ENCODE measurements around the gene KANK4.

- no peak for TF ChIP-seq TAF1 (IDR thresholded peaks at IDR 0.05; ENCODE audit: low read depth, low read length)
- no peak for TF ChIP-seq POLR2A (IDR thresholded peaks at IDR 0.05; ENCODE audit: low read depth, low read length)
- TF ChIP-seq POLR2AphosphoS5 (IDR thresholded peaks at IDR 0.05; ENCODE audit: low read depth, low read length), result no peak
- TF ChIP-seq POU2F2 (IDR thresholded peaks at IDR 0.05; ENCODE audit: low read depth, low read length), result no peak
Measured at GRCh38 chr1:62299426-62300200, 19.6 kb downstream of the KANK4 start.

Data from GM12891 (cell line).